H9 (cell line): ENCODE results near the gene PGAM1. TPM values are rescaled to one million over a fixed set of nuclear protein-coding genes. Genes with fewer than 3 reads are reported as not detected.

Experiments
- DNase-seq: peaks from one replicate; pipeline ENCODE4 v3.0.0-alpha.2; 2017
- H2AFZ ChIP-seq: one replicate; pipeline ENCODE4 v1.6.1; 2013; ENCODE audit warnings: mild to moderate bottlenecking, low read length, control low read depth, moderate library complexity
- H2AK5ac ChIP-seq: 2 replicates; pipeline ENCODE4 v1.6.1; 2013; ENCODE audit warnings: low read length, control low read depth, mixed read lengths; ENCODE audit not compliant: insufficient read length
- H2BK120ac ChIP-seq: one replicate; pipeline ENCODE4 v1.6.1; 2013; ENCODE audit warnings: low read depth, mild to moderate bottlenecking, low read length, control low read depth, inconsistent platforms; ENCODE audit not compliant: poor library complexity, severe bottlenecking
- H2BK12ac ChIP-seq: 2 replicates; pipeline ENCODE4 v1.6.1; 2013; ENCODE audit warnings: low read length, control low read depth, mixed read lengths, low read depth; ENCODE audit not compliant: insufficient read length
- H2BK15ac ChIP-seq: 2 replicates; pipeline ENCODE4 v1.6.1; 2013; ENCODE audit warnings: low read depth, low read length, control low read depth
- H2BK20ac ChIP-seq: one replicate; pipeline ENCODE4 v1.6.1; 2013; ENCODE audit warnings: low read depth, mild to moderate bottlenecking, low read length, control low read depth, inconsistent platforms; ENCODE audit not compliant: poor library complexity, severe bottlenecking
- H2BK5ac ChIP-seq: 2 replicates; pipeline ENCODE4 v1.6.1; 2013; ENCODE audit warnings: low read length, control low read depth, mixed read lengths; ENCODE audit not compliant: insufficient read length
- H3K14ac ChIP-seq: 2 replicates; pipeline ENCODE4 v1.6.1; 2013; ENCODE audit warnings: low read length, control low read depth; ENCODE audit not compliant: insufficient read depth
- H3K18ac ChIP-seq: 2 replicates; pipeline ENCODE4 v1.6.1; 2013; ENCODE audit warnings: low read depth, mild to moderate bottlenecking, mixed read lengths, low read length, control low read depth; ENCODE audit not compliant: insufficient read length
- H3K23ac ChIP-seq: 2 replicates; pipeline ENCODE4 v1.6.1; 2013; ENCODE audit warnings: low read length, control low read depth, mixed read lengths, low read depth; ENCODE audit not compliant: insufficient read length
- H3K23me2 ChIP-seq: 2 replicates; pipeline ENCODE4 v1.6.1; 2013; ENCODE audit warnings: low read depth, mild to moderate bottlenecking, mixed read lengths, low read length, control low read depth; ENCODE audit not compliant: insufficient read length, poor library complexity, severe bottlenecking
- H3K27ac ChIP-seq: 2 replicates; pipeline ENCODE4 v1.5.1; 2013; ENCODE audit warnings: low read length, control low read depth, mixed read lengths, low read depth; ENCODE audit not compliant: insufficient read length
- H3K27me3 ChIP-seq: 2 replicates; pipeline ENCODE4 v1.6.1; 2013; ENCODE audit warnings: low read length, control low read depth, inconsistent platforms; ENCODE audit not compliant: insufficient read depth
- H3K4ac ChIP-seq: 2 replicates; pipeline ENCODE4 v1.6.1; 2013; ENCODE audit warnings: low read depth, mild to moderate bottlenecking, control low read depth, inconsistent platforms, low read length, moderate library complexity
- H3K4me1 ChIP-seq: 2 replicates; pipeline ENCODE4 v1.6.1; 2013; ENCODE audit warnings: low read length, control low read depth, inconsistent platforms; ENCODE audit not compliant: insufficient read depth
- H3K4me2 ChIP-seq: 2 replicates; pipeline ENCODE4 v1.6.1; 2013; ENCODE audit warnings: low read length, control low read depth, mixed read lengths; ENCODE audit not compliant: insufficient read length, insufficient read depth
- H3K56ac ChIP-seq: 2 replicates; pipeline ENCODE4 v1.6.1; 2013; ENCODE audit warnings: low read depth, mild to moderate bottlenecking, mixed read lengths, low read length, control low read depth; ENCODE audit not compliant: insufficient read length
- H3K79me1 ChIP-seq: 2 replicates; pipeline ENCODE4 v1.6.1; 2013; ENCODE audit warnings: low read depth, mild to moderate bottlenecking, moderate library complexity, low read length, control low read depth, inconsistent platforms; ENCODE audit not compliant: insufficient read depth, poor library complexity, severe bottlenecking
- H3K79me2 ChIP-seq: 2 replicates; pipeline ENCODE4 v1.6.1; 2013; ENCODE audit warnings: low read length, control low read depth, inconsistent platforms; ENCODE audit not compliant: insufficient read depth
- H3K9ac ChIP-seq: 2 replicates; pipeline ENCODE4 v1.6.1; 2013; ENCODE audit warnings: low read length, control low read depth, mixed read lengths; ENCODE audit not compliant: insufficient read length; ENCODE audit errors: extremely low read depth
- H3K9me3 ChIP-seq: one replicate; pipeline ENCODE4 v1.6.1; 2013; ENCODE audit warnings: low read depth, low read length, inconsistent platforms; ENCODE audit not compliant: control insufficient read depth
- H3T11ph ChIP-seq: one replicate; pipeline ENCODE4 v1.6.1; 2013; ENCODE audit warnings: mild to moderate bottlenecking, low read length, control low read depth, inconsistent platforms
- H4K20me1 ChIP-seq: one replicate; pipeline ENCODE4 v1.6.1; 2013; ENCODE audit not compliant: control insufficient read depth, insufficient read length, insufficient read depth
- H4K5ac ChIP-seq: 2 replicates; pipeline ENCODE4 v1.6.1; 2013; ENCODE audit warnings: low read depth, mild to moderate bottlenecking, mixed read lengths, low read length, control low read depth; ENCODE audit not compliant: insufficient read length
- H4K8ac ChIP-seq: replicated peaks from 2 replicates; pipeline ENCODE4 v1.6.1; 2013; ENCODE audit warnings: low read length, control low read depth, mixed read lengths, low read depth; ENCODE audit not compliant: insufficient read length
- H4K91ac ChIP-seq: 2 replicates; pipeline ENCODE4 v1.6.1; 2013; ENCODE audit warnings: low read depth, mild to moderate bottlenecking, moderate library complexity, mixed read lengths, low read length, control low read depth; ENCODE audit not compliant: insufficient read length
- H3K27ac Mint-ChIP-seq, 3 experiments: 2 replicates in 2 of 3; 3 replicates in 1 of 3; pipeline ENCODE4 v1.8.0; 2020 to 2021; ENCODE audit warnings: mixed read lengths in 3 of 3, mild to moderate bottlenecking in 1 of 3, moderate library complexity in 1 of 3
- H3K27me3 Mint-ChIP-seq: 2 replicates; pipeline ENCODE4 v1.8.0; 2021; ENCODE audit warnings: low read depth, mild to moderate bottlenecking, moderate library complexity, mixed read lengths
- H3K36me3 Mint-ChIP-seq, 3 experiments: 2 replicates in 2 of 3; 3 replicates in 1 of 3; pipeline ENCODE4 v1.8.0; 2020 to 2021; ENCODE audit warnings: low read depth in 3 of 3, mixed read lengths in 3 of 3; ENCODE audit not compliant: insufficient read depth in 1 of 3
- H3K4me1 Mint-ChIP-seq, 2 experiments: 2 replicates each; pipeline ENCODE4 v1.8.0; 2020; ENCODE audit warnings: mixed read lengths in 2 of 2
- H3K4me3 Mint-ChIP-seq, 2 experiments: 2 replicates in 1 of 2; 3 replicates in 1 of 2; pipeline ENCODE4 v1.8.0; 2020 to 2021; ENCODE audit warnings: mild to moderate bottlenecking in 2 of 2, mixed read lengths in 2 of 2, moderate library complexity in 1 of 2
- H3K9me3 Mint-ChIP-seq, 2 experiments: 2 replicates in 1 of 2; 3 replicates in 1 of 2; pipeline ENCODE4 v1.8.0; 2020; ENCODE audit warnings: mild to moderate bottlenecking in 2 of 2, mixed read lengths in 2 of 2, moderate library complexity in 1 of 2
- WGBS: extraction: QIAGEN DNeasy Blood & Tissue Kit; methylation state at CpG from one replicate; pipeline ENCODE4 v1.1.7; 2013; ENCODE audit warnings: missing lambda C conversion rate, low lambda C conversion rate, mixed read lengths; ENCODE audit not compliant: insufficient read length; ENCODE audit errors: extremely low coverage; 5-methylcytosine and 5-hydroxymethylcytosine counted together
- total RNA-seq: library from RNA; stranded (reverse); gene quantifications from 2 replicates; pipeline ENCODE4 v1.2.1, GENCODE V29; 2021
- TF ChIP-seq, protein P1 (sequence below): fragments of 200-600 bp; sonication (generic); conservative IDR thresholded peaks from 3 replicates; pipeline ENCODE4 v1.8.0; 2021; ENCODE audit warnings: antibody characterized with exemption, mild to moderate bottlenecking

Gene PGAM1
- total RNA-seq, 1 experiment from 2014 or later: 932 TPM

DNA sequence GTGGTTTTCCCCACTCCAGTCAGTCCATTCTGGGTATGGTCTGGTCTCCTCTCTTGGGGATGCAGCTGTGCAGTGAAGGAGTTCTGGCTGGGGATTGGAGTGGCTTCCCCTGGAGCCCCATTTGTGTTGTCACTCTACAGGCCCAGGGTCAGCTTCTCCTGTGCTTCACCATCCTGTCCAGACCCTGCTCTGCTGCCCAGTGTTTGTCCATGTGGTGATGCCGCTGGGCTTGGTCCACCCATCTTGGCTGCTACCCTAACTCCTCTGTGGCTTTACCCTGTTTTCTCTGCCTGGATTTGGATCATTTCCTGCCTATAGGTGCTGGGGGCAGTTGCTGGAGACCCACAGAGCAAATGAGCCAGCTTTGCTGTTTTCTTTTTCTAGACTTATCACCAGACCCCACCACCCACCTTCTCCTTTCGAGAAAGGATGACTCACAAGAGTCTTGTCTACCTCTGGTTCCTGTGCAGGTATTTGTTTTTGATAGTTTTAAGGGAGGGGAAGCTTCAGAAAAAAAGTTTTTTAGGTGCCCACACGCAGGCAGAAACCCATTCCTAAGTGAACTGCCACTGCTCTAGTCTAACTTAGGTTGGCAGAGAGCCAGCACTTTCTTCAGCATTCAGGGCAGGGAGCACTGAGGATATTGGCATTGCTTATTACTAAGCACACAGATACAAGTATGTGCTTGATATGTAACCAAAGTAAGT is 28.5 kb downstream of the PGAM1 start:
- no CpG with 5 or more reads among the region's 3 CpGs for WGBS
- Histone ChIP-seq H4K8ac (no peak overlapping the region), H3K23me2 (no peaks in the 10 kb centered on the region), H2BK15ac (no peak overlapping the region), H3K4me1 (no peaks in the 10 kb centered on the region), H3K9ac (no peak overlapping the region), H3K56ac (no peak overlapping the region), H4K5ac (no peak overlapping the region), H3K79me1 (no peaks in the 10 kb centered on the region), H2AFZ (no peak overlapping the region), H2BK120ac (no peak overlapping the region), H3K79me2 (peaks cover 2% of the 10 kb centered on the region; the same call in 1 of the 2 replicates), H4K91ac (no peak overlapping the region), H4K20me1 (peaks cover 2% of the 10 kb centered on the region), H3K18ac (no peak overlapping the region), H3K27ac (no peak overlapping the region), H3K14ac (no peak overlapping the region), H2BK20ac (no peak overlapping the region), H3K4ac (no peak overlapping the region), H3K4me2 (no peak overlapping the region), H3K9me3 (no peaks in the 10 kb centered on the region), H3K23ac (no peak overlapping the region), H3K27me3 (no peaks in the 10 kb centered on the region), H3T11ph (no peak overlapping the region), H2AK5ac (no peak overlapping the region), H2BK12ac (no peak overlapping the region), H2BK5ac (no peak overlapping the region)
- no peaks in the 10 kb centered on the region; the same call in 1 of the 2 replicates for H3K27me3 Mint-ChIP-seq
- no peaks in the 10 kb centered on the region; a peak in 1 of 4 replicates for H3K4me1 Mint-ChIP-seq
- DNase-seq: no peak
- H3K4me3 Mint-ChIP-seq: no peak overlapping the region
- TF ChIP-seq, protein P1, sequence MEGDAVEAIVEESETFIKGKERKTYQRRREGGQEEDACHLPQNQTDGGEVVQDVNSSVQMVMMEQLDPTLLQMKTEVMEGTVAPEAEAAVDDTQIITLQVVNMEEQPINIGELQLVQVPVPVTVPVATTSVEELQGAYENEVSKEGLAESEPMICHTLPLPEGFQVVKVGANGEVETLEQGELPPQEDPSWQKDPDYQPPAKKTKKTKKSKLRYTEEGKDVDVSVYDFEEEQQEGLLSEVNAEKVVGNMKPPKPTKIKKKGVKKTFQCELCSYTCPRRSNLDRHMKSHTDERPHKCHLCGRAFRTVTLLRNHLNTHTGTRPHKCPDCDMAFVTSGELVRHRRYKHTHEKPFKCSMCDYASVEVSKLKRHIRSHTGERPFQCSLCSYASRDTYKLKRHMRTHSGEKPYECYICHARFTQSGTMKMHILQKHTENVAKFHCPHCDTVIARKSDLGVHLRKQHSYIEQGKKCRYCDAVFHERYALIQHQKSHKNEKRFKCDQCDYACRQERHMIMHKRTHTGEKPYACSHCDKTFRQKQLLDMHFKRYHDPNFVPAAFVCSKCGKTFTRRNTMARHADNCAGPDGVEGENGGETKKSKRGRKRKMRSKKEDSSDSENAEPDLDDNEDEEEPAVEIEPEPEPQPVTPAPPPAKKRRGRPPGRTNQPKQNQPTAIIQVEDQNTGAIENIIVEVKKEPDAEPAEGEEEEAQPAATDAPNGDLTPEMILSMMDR: no peak
- no peaks in the 10 kb centered on the region for H3K9me3 Mint-ChIP-seq
- H3K27ac Mint-ChIP-seq: peak overlapping the region; percentile 13 to 56 (median 37); a peak in 2 of 7 replicates
- H3K36me3 Mint-ChIP-seq: peaks cover 35 to 81% (median 80%) of the 10 kb centered on the region in 3 experiments
